GM21529 (cell line): ENCODE data around the gene TTC39B.
"Not testable (repeated sequence)": the region's sequence is repeated elsewhere in the genome, so short reads cannot be mapped to it uniquely, and the experiment has no call there.

ENCODE experiments used
- ATAC-seq: cut with Tn5 transposase; IDR thresholded peaks from one replicate; pipeline ENCODE4 v1.9.1; 2021; ENCODE audit not compliant: unreplicated experiment

TTC39B gene

GRCh38 chr9:15306757-15307522, at the start of gene TTC39B:
TSS of gene TTC39B (minus strand) at chr9:15307216. CDS start at chr9:15307125, 91 bp downstream.
- ATAC-seq: peak; percentile 97

- no peak for ATAC-seq
Measured at GRCh38 chr9:15355669-15356068, 48.7 kb upstream of the TTC39B start.

GRCh38 chr9:15354713-15355112, 47.7 kb upstream of the TTC39B start:
- no peak for ATAC-seq

DNA sequence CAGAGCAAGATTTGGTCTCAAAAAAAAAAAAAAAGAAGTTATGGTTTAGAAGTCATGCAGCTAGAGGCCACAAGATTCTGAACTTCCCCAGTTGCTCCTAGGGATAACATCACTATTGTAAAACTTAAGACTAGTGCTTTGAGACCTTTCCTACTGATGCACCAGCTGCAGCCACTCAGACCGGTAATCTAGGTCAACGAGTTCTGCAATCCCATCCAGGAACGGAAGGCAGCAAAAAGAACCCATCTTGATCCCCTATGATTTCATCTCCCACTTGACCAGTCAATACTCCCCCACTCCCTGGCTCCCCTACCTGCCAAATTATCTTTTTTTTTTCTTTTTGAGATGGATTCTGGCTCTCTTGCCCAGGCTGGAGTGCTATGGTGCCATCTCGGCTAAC, 46.9 kb upstream of the TTC39B start:
- ATAC-seq: no peak

- ATAC-seq: no peak
Measured at GRCh38 chr9:15352306-15352705, 45.3 kb upstream of the TTC39B start.

DNA sequence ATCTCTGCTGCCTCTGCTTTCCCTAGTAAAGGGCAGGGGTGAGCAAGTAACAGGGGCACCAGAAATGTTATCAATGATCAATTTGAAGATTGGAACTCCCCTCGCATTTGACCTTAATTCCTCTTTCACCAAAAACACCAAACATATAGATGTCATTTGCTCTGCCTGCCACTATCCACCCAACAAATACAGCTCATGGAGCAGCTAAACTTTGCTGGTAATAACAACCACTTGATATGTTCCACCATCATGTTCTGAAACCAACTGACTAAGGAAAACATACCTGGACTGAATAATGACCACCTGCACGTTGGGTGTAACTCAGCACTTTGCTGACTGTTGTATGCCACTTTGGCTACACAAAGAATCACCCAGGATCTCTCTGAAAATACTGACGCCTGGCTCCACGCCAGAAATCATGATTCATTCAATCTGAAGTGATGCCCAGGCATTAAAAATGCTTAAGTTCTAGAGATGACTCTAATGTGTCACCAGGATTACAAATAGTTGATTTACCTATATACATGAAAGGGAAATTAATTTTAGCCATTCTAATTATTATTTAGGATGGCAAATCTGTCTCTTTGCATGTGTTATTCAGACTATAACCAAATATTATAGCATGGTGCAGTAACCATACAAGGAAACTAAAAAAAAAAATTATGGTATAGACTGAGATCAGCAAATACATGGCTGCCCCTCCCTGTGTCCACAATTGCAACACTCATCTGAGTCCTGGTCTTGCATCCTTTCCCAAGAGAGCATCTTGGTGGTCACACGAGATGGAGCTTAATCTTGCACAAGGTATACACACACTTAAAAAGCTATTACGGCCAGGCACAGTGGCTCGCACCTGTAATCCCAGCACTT, 43.1 kb upstream of the TTC39B start:
- ATAC-seq: no peak

DNA sequence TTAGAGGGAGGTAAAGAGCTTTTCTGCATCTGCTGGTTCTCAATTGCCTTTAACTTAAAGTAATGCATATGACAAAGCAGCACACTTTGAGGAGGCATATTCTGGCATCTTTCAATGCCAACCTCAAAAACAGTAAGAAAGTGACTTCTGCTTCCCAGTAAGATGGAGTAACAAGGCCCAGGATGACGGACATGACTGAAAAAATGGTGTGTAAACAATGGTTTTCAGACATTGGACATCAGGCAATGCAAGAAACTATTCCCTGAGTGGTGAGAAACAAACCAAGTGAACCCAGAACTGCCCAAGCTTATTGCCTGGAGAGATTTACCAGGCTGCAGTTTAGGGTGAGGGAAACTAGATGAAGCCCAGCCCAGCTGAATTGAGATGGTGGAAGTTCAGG, 39.8 kb upstream of the TTC39B start:
- ATAC-seq: no peak

- no peak for ATAC-seq
Measured at GRCh38 chr9:15344191-15344590, 37.2 kb upstream of the TTC39B start.

DNA sequence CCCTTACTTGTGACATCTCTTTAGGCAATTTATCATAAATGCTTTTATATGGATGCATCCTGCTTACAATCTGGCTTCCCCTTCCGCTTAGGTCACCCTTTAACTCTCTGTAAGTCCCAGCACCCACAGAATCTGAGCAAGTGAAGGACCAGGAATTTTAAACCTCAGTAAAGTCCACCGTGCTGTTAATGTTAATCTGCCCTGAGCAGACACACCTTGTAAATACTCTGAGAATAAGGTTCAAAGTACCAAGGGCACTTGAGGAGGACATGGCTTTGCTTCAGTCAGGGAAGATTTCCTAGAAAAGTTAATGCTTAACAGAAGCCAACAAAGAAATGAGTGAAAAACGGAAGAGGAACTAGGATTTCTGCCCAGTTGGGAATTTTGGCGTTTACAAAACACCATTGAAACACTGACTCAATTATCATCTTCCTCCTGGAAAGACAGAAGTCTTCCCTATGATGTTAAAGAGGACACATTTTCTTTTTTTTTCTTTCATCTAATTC, 26.4 kb upstream of the TTC39B start:
- no peak for ATAC-seq

DNA sequence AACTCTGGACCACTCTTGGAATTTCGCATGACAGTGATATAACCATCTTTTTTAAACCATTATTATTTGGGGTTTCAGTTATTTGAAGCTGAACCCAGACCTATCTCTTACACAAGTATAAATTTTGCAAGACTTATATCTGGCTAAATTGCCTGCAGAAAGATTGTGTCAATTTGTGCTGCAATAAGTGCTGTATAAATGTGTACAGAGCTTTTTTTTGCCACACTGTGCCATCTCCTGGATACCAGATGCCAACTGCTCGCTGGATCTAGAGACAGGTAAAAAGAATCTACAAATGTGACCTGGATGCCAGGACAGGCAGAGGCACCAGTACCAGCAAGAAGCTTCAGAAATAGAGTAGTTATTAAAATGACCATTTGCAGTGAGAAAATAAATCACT, 25.9 kb upstream of the TTC39B start:
- ATAC-seq: no peak

DNA sequence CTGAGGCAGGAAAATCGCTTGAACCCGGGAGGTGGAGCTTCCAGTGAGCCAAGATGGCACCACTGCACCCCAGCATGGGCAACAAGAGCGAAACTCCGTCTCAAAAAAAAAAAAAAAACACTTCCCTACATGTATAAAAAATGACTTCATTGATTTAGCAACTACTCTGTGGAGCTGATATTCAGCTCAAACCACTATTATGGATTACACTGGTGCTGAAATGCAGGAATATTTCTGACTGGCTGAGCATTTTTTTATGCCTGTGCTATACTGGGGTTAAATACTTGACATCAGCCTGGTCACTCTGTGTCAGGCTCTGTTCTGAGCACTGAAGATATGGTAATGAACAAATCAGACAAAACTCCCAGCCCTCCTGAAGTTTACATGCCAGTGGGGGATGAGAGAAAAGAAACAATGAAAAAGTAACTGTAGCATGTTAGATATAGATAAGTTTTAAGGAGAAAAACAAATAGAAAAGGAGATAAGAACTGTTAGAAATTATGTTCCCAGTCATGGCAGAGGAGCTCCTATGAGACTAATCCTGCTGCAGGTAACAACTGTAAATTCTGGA, 22.6 kb upstream of the TTC39B start:
- no peak for ATAC-seq

- no peak for ATAC-seq
Measured at GRCh38 chr9:15328946-15329345, 21.9 kb upstream of the TTC39B start.

- ATAC-seq: not testable (repeated sequence)
Measured at GRCh38 chr9:15322695-15323094, 15.7 kb upstream of the TTC39B start.

GRCh38 chr9:15319661-15320060, 12.6 kb upstream of the TTC39B start:
- not testable (repeated sequence) for ATAC-seq

DNA sequence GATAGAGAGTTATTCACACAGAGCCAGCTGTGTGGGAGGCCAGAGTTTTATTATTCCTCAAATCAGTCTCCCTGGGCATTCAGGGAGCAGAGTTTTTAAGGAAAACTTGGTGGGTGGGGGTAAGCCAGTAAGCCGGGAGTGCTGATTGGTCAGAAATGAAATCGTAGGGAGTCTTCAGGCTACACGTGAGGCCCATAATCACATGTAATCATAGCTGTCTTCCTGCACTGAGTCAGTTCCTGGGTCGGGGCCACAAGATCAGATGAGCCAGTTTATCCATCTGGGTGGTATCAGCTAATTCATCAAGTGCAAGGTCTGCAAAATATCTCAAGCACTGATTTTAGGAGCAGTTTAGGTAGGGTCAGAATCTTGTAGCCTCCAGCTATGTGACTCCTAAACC, 10.8 kb upstream of the TTC39B start:
- ATAC-seq: no peak

DNA sequence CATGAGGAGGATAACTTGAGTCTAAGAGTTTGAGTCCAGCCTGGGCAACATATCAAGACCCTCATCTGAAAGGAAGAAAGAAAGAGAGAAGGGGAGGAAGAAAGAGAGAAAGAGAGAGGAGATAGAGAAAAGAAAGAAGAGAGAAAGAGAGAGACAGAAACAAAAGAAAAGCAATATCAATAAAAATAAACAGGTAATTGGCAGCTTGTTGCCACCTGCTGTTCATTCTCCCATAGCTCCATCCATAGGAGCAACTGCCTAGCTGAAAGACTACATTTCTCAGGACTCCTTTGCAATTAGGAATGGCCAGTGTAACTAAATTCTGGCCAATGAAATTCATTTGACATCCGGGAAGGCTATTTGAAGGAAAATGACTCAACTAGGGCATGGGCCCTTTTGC, 4.6 kb upstream of the TTC39B start:
- ATAC-seq: no peak

GRCh38 chr9:15310107-15310850, 3.3 kb upstream of the TTC39B start:
- ATAC-seq: no peak

GRCh38 chr9:15308511-15308910, 1.5 kb upstream of the TTC39B start:
- ATAC-seq: no peak

- peak; percentile 29 for ATAC-seq
Measured at GRCh38 chr9:15307523-15307841, 466 bp upstream of the TTC39B start.

DNA sequence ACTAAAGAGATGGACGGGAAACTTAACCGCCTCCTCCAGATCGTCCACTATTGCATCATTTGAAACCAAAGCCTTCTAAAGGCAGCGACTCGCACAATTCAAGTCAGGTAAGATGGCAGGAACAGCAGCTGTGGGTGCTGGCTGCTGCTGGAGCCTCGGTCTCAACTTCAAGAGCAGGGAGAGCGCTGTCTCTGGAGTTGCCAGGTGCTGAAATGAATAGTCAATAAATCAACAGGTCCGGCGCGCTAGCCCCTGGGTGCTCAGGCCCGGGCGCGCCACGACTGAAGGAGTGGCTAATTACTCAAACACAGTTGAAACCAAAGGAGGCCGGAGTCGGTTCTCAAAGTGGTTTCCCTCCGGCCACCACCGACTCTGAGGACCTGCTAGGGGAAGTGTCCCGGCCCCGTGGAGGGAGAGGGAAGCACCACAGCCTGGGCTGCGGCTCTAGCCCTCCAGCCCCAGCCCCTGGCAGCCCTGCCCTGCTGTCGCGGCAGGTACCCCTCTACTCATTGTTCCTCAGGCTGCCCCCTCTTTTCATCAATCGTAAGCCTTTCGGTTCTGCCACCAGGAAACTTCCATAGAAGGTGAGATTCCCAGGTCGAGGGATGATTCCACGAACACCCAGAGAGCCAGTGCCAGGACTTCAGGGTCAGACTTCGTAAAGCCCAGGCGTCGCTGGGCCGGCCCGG, 804 bp downstream of the TTC39B start:
- no peak for ATAC-seq

DNA sequence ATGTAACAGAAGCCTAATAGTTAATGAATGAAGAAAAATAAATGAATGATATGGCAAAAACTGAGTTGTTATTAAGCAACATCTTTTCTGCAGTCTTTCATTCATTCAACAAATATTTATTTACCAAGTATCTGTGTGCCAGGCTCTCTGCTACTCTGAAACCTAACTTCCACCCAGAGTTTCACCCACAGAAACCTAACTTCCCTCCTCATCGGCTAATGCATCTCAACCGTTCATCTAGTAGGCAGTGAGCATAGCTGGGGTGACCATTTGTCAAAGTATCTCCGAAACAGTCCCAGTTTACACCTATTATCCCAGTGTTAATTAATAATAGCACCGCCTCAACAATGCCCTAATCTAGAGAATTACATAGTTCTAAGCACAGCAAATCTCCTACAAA, 1.5 kb downstream of the TTC39B start:
- no peak for ATAC-seq
